Esophagus muscularis mucosa (tissue), 3 donors: ENCODE measurements around the gene ADAT2.

Experiments used
- POLR2A ChIP-seq: fragments of 450-650 bp; IDR thresholded peaks from one replicate; pipeline ENCODE4 v1.6.1; 2017; ENCODE audit warnings: antibody characterized with exemption, moderate library complexity, mild to moderate bottlenecking, low read depth
- TF ChIP-seq, protein P1 (sequence below), 3 experiments: fragments of 200-600 bp in 2 of 3; fragments of 450-650 bp in 1 of 3; sonication (generic) in 2 of 3; IDR thresholded peaks; one replicate each; pipeline ENCODE4 v1.5.1; 2017 to 2019; ENCODE audit warnings: antibody characterized with exemption in 3 of 3, mild to moderate bottlenecking in 2 of 3, moderate library complexity in 1 of 3

DNA sequence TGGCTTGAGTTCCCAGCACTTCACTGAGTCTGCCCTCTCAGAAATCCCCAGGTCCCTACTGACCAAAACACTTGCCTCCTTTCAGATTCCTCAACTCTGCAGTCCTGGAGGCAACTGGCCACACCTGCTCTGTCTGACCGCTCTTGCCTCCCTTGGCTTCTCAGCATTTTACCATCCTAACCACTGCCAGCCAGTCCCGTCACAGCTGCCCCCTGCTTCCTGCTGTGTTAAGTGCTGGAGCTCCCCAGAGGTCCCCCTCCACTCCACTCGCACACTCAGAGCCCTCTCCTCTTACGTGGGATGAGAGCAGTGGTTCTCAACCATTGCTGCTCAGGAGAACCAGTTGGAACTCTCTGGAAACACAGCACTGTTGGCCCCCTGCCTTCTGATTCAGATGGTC lies 20.5 kb downstream of the ADAT2 start:
- TF ChIP-seq, protein P1, sequence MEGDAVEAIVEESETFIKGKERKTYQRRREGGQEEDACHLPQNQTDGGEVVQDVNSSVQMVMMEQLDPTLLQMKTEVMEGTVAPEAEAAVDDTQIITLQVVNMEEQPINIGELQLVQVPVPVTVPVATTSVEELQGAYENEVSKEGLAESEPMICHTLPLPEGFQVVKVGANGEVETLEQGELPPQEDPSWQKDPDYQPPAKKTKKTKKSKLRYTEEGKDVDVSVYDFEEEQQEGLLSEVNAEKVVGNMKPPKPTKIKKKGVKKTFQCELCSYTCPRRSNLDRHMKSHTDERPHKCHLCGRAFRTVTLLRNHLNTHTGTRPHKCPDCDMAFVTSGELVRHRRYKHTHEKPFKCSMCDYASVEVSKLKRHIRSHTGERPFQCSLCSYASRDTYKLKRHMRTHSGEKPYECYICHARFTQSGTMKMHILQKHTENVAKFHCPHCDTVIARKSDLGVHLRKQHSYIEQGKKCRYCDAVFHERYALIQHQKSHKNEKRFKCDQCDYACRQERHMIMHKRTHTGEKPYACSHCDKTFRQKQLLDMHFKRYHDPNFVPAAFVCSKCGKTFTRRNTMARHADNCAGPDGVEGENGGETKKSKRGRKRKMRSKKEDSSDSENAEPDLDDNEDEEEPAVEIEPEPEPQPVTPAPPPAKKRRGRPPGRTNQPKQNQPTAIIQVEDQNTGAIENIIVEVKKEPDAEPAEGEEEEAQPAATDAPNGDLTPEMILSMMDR (IDR thresholded peaks at IDR 0.05), result no peak
- TF ChIP-seq POLR2A, result no peak
